ENCODE measurements around the gene DMXL1.

The DMXL1 gene

DNA sequence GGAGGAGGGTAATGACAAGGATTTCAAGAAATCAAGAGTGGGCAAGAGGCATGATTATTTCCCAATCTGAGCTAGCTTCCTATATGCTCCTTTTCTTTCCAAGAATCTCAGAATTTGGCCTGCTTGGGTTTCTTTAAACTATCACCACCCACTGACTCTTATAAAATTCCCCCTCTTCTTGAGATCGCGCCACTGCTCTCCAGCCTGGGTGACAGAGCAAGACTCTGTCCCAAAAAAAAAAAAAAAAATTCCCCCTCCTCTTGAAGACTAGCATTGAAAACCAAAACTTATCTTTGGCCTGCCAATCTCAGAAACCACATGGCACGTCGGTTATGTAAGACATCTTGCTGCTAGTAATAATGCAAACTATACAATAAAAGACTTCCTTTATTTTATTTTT, 3.4 kb upstream of the DMXL1 start:
- TF ChIP-seq ZBTB7A (IDR thresholded peaks at IDR 0.05; ENCODE audit: low read depth): no peak
- no peak for TF ChIP-seq YY1 (IDR thresholded peaks at IDR 0.05; ENCODE audit: low read depth)
- no peak for TF ChIP-seq TEAD4 (IDR thresholded peaks at IDR 0.05)
- no peak for TF ChIP-seq EGR1 (IDR thresholded peaks at IDR 0.05)
- no peak for TF ChIP-seq RAD21 (IDR thresholded peaks at IDR 0.05; ENCODE audit: low read depth)
- TF ChIP-seq TAF1 (IDR thresholded peaks at IDR 0.05; ENCODE audit: low read depth): no peak
- no peak for TF ChIP-seq CREB1 (IDR thresholded peaks at IDR 0.05; ENCODE audit: low read depth)
- no peak for TF ChIP-seq TCF12 (IDR thresholded peaks at IDR 0.05; ENCODE audit: low read depth)
- TF ChIP-seq, protein P1, sequence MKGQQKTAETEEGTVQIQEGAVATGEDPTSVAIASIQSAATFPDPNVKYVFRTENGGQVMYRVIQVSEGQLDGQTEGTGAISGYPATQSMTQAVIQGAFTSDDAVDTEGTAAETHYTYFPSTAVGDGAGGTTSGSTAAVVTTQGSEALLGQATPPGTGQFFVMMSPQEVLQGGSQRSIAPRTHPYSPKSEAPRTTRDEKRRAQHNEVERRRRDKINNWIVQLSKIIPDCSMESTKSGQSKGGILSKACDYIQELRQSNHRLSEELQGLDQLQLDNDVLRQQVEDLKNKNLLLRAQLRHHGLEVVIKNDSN (IDR thresholded peaks at IDR 0.05): no peak
- TF ChIP-seq NFIC (IDR thresholded peaks at IDR 0.05): no peak
- TF ChIP-seq, protein P2, sequence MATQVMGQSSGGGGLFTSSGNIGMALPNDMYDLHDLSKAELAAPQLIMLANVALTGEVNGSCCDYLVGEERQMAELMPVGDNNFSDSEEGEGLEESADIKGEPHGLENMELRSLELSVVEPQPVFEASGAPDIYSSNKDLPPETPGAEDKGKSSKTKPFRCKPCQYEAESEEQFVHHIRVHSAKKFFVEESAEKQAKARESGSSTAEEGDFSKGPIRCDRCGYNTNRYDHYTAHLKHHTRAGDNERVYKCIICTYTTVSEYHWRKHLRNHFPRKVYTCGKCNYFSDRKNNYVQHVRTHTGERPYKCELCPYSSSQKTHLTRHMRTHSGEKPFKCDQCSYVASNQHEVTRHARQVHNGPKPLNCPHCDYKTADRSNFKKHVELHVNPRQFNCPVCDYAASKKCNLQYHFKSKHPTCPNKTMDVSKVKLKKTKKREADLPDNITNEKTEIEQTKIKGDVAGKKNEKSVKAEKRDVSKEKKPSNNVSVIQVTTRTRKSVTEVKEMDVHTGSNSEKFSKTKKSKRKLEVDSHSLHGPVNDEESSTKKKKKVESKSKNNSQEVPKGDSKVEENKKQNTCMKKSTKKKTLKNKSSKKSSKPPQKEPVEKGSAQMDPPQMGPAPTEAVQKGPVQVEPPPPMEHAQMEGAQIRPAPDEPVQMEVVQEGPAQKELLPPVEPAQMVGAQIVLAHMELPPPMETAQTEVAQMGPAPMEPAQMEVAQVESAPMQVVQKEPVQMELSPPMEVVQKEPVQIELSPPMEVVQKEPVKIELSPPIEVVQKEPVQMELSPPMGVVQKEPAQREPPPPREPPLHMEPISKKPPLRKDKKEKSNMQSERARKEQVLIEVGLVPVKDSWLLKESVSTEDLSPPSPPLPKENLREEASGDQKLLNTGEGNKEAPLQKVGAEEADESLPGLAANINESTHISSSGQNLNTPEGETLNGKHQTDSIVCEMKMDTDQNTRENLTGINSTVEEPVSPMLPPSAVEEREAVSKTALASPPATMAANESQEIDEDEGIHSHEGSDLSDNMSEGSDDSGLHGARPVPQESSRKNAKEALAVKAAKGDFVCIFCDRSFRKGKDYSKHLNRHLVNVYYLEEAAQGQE (IDR thresholded peaks at IDR 0.05; ENCODE audit: low read depth): no peak
- no peak for TF ChIP-seq EP300 (IDR thresholded peaks at IDR 0.05; ENCODE audit: borderline replicate concordance)

DNA sequence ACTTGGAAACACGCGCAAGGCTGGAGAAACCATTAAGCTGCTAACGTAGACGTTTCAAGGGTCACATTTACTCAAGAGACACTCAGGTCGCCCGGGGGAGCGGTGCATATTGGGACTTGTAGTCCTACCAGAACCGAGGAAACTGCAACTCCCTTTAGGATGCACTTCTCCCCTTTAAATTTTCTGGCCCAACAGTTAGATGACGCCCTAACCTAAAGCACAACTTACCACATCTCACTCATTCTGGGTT, 384 bp upstream of the DMXL1 start:
- TF ChIP-seq, protein P1 (IDR thresholded peaks at IDR 0.05): no peak
- peak; percentile 66 for TF ChIP-seq YY1 (IDR thresholded peaks at IDR 0.05; ENCODE audit: low read depth)

DNA sequence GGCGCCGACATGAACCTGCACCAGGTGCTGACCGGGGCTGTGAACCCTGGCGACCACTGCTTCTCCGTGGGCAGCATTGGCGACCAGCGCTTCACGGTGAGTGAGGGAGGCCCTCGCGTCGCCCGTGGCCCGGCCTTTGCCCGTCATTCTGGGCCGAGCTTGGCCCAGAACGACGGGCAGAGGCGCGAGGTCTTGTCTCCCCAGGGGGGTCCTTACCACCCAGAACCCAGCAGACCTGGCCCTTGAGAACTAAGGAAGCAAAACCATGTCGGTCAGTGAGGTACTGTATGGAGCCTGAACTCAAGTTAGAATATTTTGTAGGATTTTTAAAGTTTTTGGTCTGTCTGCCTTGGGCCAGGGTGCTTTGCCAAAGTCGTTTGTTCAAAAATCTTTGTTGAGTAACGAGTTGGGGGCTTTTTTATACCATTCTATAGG, 691 bp downstream of the DMXL1 start:
- TF ChIP-seq, protein P3, sequence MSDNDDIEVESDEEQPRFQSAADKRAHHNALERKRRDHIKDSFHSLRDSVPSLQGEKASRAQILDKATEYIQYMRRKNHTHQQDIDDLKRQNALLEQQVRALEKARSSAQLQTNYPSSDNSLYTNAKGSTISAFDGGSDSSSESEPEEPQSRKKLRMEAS (IDR thresholded peaks at IDR 0.05): no peak
- TF ChIP-seq TCF12 (IDR thresholded peaks at IDR 0.05; ENCODE audit: low read depth): no peak
- peak; percentile 61; the same call in 1 of the 2 replicates for TF ChIP-seq ZBTB7A (IDR thresholded peaks at IDR 0.05; ENCODE audit: low read depth)
- no peak for TF ChIP-seq TAF1 (IDR thresholded peaks at IDR 0.05; ENCODE audit: low read depth)
- no peak for TF ChIP-seq RAD21 (IDR thresholded peaks at IDR 0.05; ENCODE audit: low read depth)
- no peak for TF ChIP-seq FOXM1 (IDR thresholded peaks at IDR 0.05; ENCODE audit: borderline replicate concordance, low read depth)
- no peak for TF ChIP-seq YY1 (IDR thresholded peaks at IDR 0.05; ENCODE audit: low read depth)

DNA sequence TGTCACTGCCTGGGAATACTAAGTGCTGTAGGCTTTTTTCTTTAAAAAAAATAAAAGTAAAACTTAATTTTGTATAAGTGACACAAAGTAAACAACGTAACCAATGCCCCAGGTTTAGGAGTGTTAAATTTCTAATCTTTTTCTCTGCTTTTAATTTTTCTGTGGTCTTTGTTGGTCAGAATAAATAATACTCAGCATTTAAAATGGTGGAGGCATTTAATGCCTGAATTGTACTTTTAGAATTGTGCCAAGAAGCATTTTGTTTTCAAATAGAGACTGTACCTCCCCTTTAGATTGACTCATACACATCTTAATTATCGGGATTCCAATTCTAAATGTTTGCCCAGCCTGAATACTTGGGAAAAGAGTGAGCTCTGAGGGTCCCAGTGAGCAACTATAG, 1.6 kb downstream of the DMXL1 start:
- TF ChIP-seq RAD21 (IDR thresholded peaks at IDR 0.05; ENCODE audit: low read depth): no peak
- no peak for TF ChIP-seq YY1 (IDR thresholded peaks at IDR 0.05; ENCODE audit: low read depth)
- no peak for TF ChIP-seq EP300 (IDR thresholded peaks at IDR 0.05; ENCODE audit: borderline replicate concordance)
- no peak for TF ChIP-seq TAF1 (IDR thresholded peaks at IDR 0.05; ENCODE audit: low read depth)
- TF ChIP-seq CREB1 (IDR thresholded peaks at IDR 0.05; ENCODE audit: low read depth): no peak
- TF ChIP-seq, protein P2 (IDR thresholded peaks at IDR 0.05; ENCODE audit: low read depth): no peak
- TF ChIP-seq, protein P3 (IDR thresholded peaks at IDR 0.05): no peak
- TF ChIP-seq FOXM1 (IDR thresholded peaks at IDR 0.05; ENCODE audit: borderline replicate concordance, low read depth): no peak
- TF ChIP-seq TCF12 (IDR thresholded peaks at IDR 0.05; ENCODE audit: low read depth): no peak
- no peak for TF ChIP-seq ZBTB7A (IDR thresholded peaks at IDR 0.05; ENCODE audit: low read depth)
- no peak for TF ChIP-seq CEBPB (IDR thresholded peaks at IDR 0.05)

DNA sequence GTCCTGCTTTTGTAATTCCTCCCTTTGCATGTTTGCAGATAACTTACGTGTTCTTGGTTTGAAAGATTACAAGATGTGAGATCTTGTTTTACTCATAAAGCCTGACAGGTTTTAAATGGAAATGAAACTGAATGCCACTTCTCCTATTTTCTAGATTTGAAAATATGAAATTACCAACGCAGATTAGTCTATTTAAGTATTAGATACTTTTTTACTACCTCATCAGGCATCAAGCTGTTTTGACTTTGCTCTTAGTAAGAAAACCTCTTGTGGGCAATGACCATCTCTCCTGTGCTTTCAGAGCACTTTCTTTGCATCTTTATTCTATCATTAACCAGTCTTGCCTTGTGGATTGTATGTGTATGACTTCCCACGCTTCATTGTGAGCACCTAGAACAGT, 3.5 kb downstream of the DMXL1 start:
- TF ChIP-seq RAD21 (IDR thresholded peaks at IDR 0.05; ENCODE audit: low read depth) (no peak), ZBTB7A (IDR thresholded peaks at IDR 0.05; ENCODE audit: low read depth) (no peak), TEAD4 (IDR thresholded peaks at IDR 0.05) (no peak), TCF12 (IDR thresholded peaks at IDR 0.05; ENCODE audit: low read depth) (no peak), EGR1 (IDR thresholded peaks at IDR 0.05) (no peak), NFIC (IDR thresholded peaks at IDR 0.05) (no peak), CEBPB (IDR thresholded peaks at IDR 0.05) (no peak), FOXM1 (IDR thresholded peaks at IDR 0.05; ENCODE audit: borderline replicate concordance, low read depth) (no peak), EP300 (IDR thresholded peaks at IDR 0.05; ENCODE audit: borderline replicate concordance) (no peak)
- TF ChIP-seq, protein P3 (IDR thresholded peaks at IDR 0.05): no peak
- TF ChIP-seq, protein P1 (IDR thresholded peaks at IDR 0.05): no peak

DNA sequence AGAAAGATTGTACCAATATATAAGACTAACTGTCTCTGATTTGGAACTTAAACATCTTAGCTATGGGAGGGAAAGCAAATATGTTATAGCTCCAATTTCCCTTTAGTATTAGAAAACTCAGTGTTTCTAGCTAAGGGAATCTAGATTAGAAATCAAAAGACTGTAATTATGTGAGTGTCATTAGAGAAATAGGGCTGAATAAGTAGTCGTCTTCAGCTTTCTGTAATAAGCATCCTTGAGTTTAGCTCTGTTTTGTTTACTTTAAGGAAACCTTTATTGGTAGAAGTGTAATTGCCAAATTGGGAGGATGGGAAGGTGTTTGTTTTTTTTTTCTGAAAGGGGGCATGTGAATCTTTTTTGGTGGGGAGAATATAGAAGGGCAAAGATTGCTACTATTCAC, 5.2 kb downstream of the DMXL1 start:
- TF ChIP-seq NFIC (IDR thresholded peaks at IDR 0.05) (no peak), TEAD4 (IDR thresholded peaks at IDR 0.05) (no peak), RAD21 (IDR thresholded peaks at IDR 0.05; ENCODE audit: low read depth) (no peak), ZBTB7A (IDR thresholded peaks at IDR 0.05; ENCODE audit: low read depth) (no peak), EP300 (IDR thresholded peaks at IDR 0.05; ENCODE audit: borderline replicate concordance) (no peak), TAF1 (IDR thresholded peaks at IDR 0.05; ENCODE audit: low read depth) (no peak), CREB1 (IDR thresholded peaks at IDR 0.05; ENCODE audit: low read depth) (no peak), YY1 (IDR thresholded peaks at IDR 0.05; ENCODE audit: low read depth) (no peak), TCF12 (IDR thresholded peaks at IDR 0.05; ENCODE audit: low read depth) (no peak), FOXM1 (IDR thresholded peaks at IDR 0.05; ENCODE audit: borderline replicate concordance, low read depth) (no peak), EGR1 (IDR thresholded peaks at IDR 0.05) (no peak), CEBPB (IDR thresholded peaks at IDR 0.05) (no peak)
- TF ChIP-seq, protein P2 (IDR thresholded peaks at IDR 0.05; ENCODE audit: low read depth): no peak
- TF ChIP-seq, protein P3 (IDR thresholded peaks at IDR 0.05): no peak
- TF ChIP-seq, protein P1 (IDR thresholded peaks at IDR 0.05): no peak

All from Ishikawa (cell line).